ENCODE measurements around the gene ADA. TPM values are rescaled to one million over a fixed set of nuclear protein-coding genes. Genes with fewer than 3 reads are reported as not detected.
A peak's percentile ranks its signal among the peaks of the same experiment; 100 is the strongest.

ADA gene
- total RNA-seq, 1 donor from 2014 or later = 177 TPM

- Mint-ChIP-seq H3K4me3 (ENCODE audit: unreplicated experiment) (no peak overlapping the region), H3K27me3 (ENCODE audit: unreplicated experiment) (no peaks in the 10 kb centered on the region), H3K27ac (ENCODE audit: unreplicated experiment) (no peak overlapping the region), H3K36me3 (ENCODE audit: unreplicated experiment) (peaks cover 69% of the 10 kb centered on the region), H3K9me3 (ENCODE audit: unreplicated experiment) (no peaks in the 10 kb centered on the region), H3K4me1 (ENCODE audit: unreplicated experiment) (peaks cover 31% of the 10 kb centered on the region)
- TF ChIP-seq CTCF (IDR thresholded peaks at IDR 0.05) = no peak
- DNase-seq (ENCODE audit: extremely low spot score, unreplicated experiment) = no peak
Measured at GRCh38 chr20:44619294-44619693, 32.2 kb downstream of the ADA start.

GRCh38 chr20:44618318-44618731 lies 33.2 kb downstream of the ADA start:
- Mint-ChIP-seq H3K27me3 (ENCODE audit: unreplicated experiment) (no peaks in the 10 kb centered on the region), H3K27ac (ENCODE audit: unreplicated experiment) (peak overlapping the region; percentile 38), H3K36me3 (ENCODE audit: unreplicated experiment) (peaks cover 68% of the 10 kb centered on the region), H3K9me3 (ENCODE audit: unreplicated experiment) (no peaks in the 10 kb centered on the region), H3K4me1 (ENCODE audit: unreplicated experiment) (peaks cover 31% of the 10 kb centered on the region), H3K4me3 (ENCODE audit: unreplicated experiment) (no peak overlapping the region)
- TF ChIP-seq CTCF (IDR thresholded peaks at IDR 0.05) = no peak
- DNase-seq (ENCODE audit: extremely low spot score, unreplicated experiment) = no peak

- H3K9me3 Mint-ChIP-seq (ENCODE audit: unreplicated experiment) = no peaks in the 10 kb centered on the region
- H3K27ac Mint-ChIP-seq (ENCODE audit: unreplicated experiment) = no peak overlapping the region
- H3K27me3 Mint-ChIP-seq (ENCODE audit: unreplicated experiment) = no peaks in the 10 kb centered on the region
- H3K4me1 Mint-ChIP-seq (ENCODE audit: unreplicated experiment) = peaks cover 31% of the 10 kb centered on the region
- peaks cover 51% of the 10 kb centered on the region for H3K36me3 Mint-ChIP-seq (ENCODE audit: unreplicated experiment)
- H3K4me3 Mint-ChIP-seq (ENCODE audit: unreplicated experiment) = no peak overlapping the region
- no peak for TF ChIP-seq CTCF (IDR thresholded peaks at IDR 0.05)
- DNase-seq (ENCODE audit: extremely low spot score, unreplicated experiment) = no peak
Measured at GRCh38 chr20:44616604-44616964, 34.9 kb downstream of the ADA start.

- H3K36me3 Mint-ChIP-seq (ENCODE audit: unreplicated experiment) = peaks cover 48% of the 10 kb centered on the region
- no peaks in the 10 kb centered on the region for H3K9me3 Mint-ChIP-seq (ENCODE audit: unreplicated experiment)
- H3K27ac Mint-ChIP-seq (ENCODE audit: unreplicated experiment) = peak overlapping the region; percentile 89
- no peak overlapping the region for H3K4me3 Mint-ChIP-seq (ENCODE audit: unreplicated experiment)
- no peak for DNase-seq (ENCODE audit: extremely low spot score, unreplicated experiment)
- no peaks in the 10 kb centered on the region for H3K27me3 Mint-ChIP-seq (ENCODE audit: unreplicated experiment)
- no peak for TF ChIP-seq CTCF (IDR thresholded peaks at IDR 0.05)
- H3K4me1 Mint-ChIP-seq (ENCODE audit: unreplicated experiment) = peaks cover 31% of the 10 kb centered on the region
Measured at GRCh38 chr20:44615876-44616603, 35.5 kb downstream of the ADA start.

DNA sequence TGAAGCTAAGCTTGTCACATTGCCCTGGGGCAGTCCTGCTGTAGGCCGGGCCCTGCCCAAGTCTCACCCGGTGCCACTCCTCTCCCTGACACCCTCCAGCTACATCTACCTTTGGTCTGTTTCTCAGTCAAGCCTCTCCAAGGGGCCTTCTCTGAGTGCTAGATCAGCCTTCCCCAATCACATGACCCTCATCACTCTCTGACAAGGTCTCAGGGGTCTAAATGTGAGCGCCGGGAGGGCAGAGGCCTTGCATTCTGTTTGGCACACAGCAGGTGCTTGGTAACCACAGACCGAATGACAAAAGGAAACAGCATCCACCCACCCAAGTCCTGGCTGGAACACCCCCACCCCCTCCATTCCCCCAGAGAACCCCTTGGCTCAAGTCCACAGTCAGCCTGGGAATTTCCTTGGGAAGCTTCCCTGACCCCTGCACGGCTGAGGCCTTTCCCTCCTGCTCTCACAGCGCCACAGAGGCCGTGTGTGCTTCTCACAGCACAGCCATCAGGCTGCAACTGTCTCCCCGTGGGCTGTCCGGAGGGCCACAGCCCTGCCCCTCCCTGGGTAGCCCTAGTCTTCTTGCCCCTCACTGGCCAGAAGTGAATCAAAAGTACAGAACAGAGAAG lies 36.2 kb downstream of the ADA start:
- Mint-ChIP-seq H3K4me1 (ENCODE audit: unreplicated experiment) (peaks cover 36% of the 10 kb centered on the region), H3K27ac (ENCODE audit: unreplicated experiment) (peak overlapping the region; percentile 89), H3K9me3 (ENCODE audit: unreplicated experiment) (no peaks in the 10 kb centered on the region), H3K27me3 (ENCODE audit: unreplicated experiment) (no peaks in the 10 kb centered on the region), H3K4me3 (ENCODE audit: unreplicated experiment) (no peak overlapping the region), H3K36me3 (ENCODE audit: unreplicated experiment) (peaks cover 45% of the 10 kb centered on the region)
- no peak for TF ChIP-seq CTCF (IDR thresholded peaks at IDR 0.05)
- DNase-seq (ENCODE audit: extremely low spot score, unreplicated experiment) = no peak
